NCI-H345 (cell line): ENCODE results near the gene HDAC7.

ENCODE experiments used
- DNase-seq: peaks from one replicate; lab custom pipeline; 2025; lab: John Stamatoyannopoulos, UW

Gene HDAC7

DNA sequence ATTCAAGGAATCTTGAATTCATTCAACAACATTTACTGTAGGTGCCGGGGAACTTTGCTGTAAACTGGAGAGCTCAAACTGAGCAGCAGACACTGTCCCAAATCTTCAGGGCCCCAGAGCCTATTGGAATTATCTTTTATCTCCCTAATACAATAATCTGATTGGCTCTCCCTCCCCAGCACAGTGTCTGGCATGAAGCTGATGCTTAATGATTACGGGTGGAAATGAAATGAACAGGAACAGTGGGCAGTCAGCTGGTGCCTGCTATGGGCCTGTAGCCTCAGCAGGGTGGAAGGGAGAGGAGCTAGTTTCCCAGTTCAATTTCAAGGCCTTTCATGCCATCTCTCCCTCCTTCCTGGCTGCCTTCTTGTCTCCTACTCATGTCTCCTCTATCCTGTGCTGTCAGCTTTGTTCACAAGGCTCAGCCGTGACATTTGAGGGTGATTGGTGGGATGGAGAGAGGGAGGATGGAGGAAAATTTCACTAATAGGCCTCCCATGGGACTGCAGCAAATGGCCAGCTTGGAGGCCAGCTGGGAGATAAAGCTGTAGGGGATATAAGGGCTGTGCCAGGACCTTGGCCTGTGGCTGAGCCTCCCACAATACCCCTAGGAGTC is 56.7 kb downstream of the HDAC7 start:
- no peak for DNase-seq

DNA sequence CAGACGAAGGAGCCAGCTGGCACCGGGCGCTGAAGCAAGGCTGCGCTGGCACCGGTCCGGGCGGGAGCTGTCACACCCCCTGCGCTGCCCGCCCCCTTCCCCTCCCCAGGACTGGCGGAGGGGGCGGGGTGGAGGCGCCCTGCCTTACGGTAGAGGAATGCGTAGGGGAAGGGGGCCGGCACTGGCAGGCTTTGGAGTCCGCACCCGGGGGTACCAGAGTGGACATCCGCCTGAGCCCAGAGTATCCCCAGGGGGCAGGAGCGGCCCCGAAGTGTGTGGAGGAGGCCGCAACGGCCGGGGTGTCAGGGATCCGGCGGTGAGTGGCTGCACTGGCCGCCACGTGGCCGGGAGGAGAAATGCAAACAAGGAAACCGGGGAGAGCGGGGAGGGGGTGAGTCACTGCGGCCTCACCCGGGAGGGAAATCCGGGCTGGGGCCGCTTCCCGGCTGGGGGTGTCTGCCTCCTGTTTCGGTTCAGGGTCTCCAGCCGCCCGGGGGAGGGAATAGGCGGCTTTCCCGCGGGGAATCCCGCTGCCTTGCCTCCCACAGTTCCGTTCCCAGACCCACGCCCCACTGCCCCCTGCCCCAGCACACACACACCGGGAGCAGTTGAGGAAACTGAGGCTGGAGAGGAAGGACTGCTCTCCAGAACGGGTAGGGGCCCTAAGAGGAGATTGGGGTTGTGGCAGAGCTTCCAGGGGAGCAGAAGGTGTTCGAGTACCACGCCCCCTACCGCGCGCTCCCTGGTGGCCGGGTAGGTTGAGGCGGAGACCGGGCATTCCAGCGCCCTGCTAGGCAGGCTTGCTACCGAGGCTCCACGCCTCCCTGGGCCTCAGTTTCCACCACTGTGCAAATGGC is 60.6 kb downstream of the HDAC7 start, which contains the start of gene RAPGEF3:
Gene RAPGEF3 (minus strand): TSS at position 47 of the 857 bp plus-strand sequence. CDS start 324 bp downstream, outside the sequence.
- DNase-seq = no peak

DNA sequence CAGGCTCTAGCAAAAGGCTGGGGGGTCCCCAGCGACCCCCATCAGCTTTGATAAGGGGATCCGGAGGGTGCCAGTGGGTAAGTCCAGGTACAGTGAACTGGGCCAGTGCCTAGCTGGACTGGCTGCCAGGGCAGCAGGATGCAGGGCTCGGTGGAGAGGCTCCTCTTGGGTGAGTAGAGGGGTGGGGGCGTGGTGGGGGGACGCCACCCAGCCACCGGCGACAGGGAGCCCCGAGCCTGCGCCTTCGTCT is 61.2 kb downstream of the HDAC7 start:
- DNase-seq = no peak

DNA sequence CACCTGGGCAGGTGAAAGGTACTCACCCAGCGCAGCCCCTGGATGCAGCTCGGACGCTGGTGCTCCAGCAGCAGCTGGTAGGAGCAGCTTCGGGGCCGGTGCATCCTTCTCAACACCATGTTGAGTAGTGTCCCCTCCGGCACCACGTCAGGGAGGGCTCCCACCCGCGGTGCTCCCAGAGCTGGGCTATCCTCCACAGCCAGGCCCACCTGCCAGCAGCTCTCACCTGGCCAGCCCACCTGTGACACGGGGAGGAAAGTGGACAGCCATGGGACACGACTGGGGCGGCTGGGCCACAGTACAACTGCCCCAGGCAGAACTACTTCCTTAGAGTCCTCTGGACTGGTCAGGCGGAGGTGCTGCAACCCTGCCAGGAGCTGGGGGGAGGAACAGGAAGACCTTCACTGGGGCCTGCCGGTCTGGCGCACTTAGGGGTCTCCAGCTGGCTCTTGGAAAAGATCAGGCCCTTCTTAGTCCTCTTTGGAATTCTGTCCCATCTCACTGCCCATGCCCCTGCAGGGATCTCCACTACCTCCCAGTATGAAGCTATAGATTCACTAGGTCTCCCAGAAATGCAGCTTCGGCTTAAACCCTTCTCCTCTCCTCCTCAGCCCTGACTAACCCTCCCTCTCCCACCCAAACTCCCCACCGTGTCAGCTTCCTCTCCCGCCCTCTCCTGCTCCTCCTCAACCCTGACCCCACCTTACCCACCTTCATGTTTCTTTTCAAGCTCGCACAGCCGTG is 61.7 kb downstream of the HDAC7 start:
- no peak for DNase-seq

DNA sequence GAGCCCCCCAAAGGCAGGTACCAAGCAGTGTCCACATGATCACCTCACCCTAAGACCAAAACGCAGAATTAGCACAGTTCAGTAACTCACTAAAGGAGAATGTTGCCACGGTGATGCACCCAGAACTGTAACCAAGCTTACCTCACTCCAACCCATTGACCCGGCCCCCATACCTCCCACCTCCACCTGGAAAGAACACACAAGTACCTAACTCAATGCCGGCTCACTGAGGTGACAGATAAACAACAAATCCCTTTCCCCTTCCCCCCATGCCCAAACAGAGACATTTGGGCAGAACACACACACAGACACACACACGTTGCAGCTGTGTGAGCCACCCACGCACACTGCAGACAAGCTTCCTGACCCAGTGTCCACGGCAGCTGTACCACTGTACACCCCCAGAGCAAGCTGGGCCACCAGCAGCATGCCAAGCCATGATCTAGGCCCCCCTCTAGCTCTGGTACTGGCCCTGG is 62.3 kb downstream of the HDAC7 start:
- DNase-seq = no peak

DNA sequence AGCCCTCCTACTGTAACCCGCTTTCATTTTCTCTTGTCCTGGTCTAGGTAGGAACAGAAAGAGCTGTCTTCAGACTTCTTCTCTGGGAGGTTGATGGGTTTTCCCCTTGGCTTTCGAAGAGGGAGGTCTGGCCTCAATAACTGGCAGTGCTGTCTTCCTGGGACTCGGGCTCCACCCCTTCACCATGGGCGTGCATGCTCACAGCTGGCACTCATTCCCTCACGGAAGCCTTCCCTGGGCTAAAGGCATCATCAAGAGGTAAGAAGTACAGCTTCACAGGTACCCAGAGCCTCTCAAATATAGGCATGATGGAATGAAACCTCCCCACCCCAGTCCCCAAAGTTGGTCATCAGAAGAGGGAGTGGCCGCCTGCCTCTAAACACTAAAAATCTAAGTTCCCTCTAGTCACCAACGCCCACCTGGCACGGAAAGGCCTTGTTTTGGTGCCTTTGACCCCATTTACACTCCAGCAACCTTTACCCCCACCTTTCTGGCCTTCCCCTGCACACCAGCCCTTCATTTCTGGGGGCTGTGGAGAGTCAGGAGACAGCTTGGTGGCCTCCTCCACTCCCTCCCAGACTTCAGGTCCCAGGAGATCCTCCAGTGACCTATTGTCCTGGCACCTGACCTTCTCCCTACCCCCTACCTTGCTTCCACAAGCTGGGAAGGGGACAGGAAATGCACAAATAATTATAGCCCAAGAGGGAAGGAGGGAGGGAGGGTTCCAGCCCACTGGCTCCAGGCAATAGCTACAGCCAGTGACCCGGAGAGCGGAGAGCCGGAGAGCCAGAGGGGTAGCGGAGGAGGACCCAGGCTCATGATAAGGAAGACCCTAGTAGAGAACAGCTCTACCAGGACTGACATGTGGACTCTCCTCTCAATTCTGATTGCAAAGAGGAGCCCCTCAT is 63.8 kb downstream of the HDAC7 start:
- no peak for DNase-seq

DNA sequence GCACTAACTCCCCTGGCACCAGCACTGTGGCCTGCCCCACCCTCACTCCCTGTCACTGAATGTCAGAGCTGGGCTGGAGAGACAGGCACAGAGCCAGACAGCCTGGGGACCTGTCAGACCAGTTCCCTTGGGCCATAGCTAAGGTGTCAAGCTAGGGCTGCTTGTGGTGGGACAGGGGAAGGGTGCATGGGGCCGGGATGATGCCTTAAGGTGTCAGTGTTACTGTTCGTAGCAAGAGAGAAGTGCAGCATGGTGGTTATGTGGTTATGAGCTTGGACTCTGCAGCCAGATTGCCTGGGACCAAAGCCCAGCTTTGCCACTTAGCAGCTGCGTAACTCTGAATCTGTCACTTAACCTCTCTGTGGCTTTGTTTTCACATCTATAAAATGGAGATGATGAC is 64.8 kb downstream of the HDAC7 start:
- DNase-seq = no peak

DNA sequence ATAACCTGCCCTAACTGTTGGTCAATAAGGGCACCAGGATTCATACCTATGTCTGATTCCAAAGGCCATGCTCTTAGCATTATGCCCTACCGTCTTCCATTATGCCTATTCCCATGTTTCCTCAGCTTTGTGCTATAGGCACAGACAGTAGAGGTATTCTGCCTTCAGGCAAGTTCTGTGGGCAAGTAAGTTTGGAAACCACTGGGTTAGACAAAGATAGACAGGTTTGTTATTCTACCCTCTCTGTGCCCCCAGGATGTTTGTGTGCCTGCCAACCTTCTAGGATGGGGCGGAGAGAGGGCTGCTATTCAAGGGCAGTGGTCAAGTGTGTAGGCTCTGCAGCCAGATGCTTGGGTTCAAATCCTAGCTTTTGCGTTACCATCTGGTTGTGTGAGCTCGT is 65.6 kb downstream of the HDAC7 start:
- no peak for DNase-seq

DNA sequence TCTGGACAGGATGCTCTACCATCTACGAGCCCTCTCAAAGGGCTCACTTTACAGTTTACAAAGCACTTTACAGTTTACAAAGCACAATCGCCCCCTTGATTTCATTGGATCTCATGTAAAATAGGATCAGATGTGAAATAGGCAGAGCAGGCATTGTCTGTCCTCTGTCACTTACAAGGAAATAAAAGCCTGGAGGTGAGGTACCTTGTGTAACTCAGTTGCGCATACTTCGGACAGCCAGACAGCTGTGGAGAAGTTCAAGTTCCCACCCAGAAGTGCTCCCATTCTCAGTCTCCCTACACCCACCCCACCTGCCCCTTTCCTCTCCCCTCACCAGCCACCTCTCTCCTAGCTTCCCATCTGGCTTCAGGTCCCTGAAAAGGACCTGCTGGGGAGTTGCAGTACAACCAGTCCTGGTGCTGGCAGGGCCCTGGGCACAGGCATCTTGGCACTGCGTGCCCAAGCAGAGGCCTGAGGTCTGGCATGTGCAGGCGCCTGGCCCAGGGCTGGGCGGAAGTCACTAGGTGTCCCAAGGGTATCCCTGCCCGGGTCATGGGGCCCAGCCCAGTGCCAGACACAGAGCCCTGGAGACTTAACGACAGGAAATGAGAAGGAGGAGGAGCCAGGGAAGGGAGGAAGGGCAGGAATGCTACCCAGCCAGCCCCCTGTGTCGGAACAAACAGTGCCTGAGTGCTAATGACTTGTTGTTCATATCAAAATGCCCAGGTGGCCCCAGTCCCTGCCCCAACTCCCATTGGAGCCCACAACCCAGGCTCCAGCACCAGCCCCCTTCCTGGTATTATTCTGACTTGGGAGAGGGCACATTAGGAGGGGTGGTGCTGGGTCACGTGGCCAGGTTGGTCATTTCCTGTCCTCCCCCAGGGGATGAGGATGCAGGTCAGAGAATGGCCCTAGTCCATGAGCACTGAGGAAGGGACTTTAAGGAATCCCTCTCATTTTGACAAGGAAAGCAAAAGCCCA is 66.4 kb downstream of the HDAC7 start:
- no peak for DNase-seq

DNA sequence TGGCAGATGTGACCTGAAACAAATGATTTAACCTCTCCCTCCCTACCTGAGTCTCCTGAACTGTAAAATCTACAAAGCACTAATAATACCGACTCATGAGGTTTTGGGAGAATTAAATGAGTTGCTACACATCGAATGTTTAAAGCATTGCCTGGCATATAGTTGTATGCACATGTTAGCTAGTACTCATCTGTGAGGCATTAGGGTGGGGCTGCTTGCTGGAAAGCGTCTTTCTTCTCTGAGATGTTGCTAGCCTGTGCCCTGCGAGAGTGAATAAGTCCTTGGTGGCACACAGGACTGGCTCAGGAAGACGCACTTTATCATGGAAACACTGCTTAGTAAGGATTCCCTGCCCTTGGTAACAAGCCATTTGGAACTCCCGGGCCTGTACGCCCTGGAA is 67.2 kb downstream of the HDAC7 start:
- DNase-seq = no peak

DNA sequence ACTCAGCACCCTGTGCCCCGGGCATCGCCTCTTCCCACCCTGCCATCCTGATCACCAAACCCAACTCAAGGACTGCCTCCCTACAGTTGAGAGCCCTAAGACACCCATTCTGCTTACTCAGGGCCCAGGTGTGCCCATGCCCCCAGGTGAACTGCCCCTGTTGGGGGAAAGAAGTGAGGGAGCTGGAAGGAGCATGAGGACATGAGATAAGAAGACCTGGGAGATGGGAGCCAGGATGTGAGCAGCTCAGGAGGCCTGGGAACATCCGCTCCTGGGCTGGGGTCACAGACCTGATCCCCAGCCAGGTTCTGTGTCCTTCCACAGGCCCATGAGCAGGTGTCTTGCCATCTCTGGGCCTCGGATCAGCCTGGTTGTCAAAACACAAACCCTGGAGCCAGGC is 67.6 kb downstream of the HDAC7 start:
- no peak for DNase-seq

DNA sequence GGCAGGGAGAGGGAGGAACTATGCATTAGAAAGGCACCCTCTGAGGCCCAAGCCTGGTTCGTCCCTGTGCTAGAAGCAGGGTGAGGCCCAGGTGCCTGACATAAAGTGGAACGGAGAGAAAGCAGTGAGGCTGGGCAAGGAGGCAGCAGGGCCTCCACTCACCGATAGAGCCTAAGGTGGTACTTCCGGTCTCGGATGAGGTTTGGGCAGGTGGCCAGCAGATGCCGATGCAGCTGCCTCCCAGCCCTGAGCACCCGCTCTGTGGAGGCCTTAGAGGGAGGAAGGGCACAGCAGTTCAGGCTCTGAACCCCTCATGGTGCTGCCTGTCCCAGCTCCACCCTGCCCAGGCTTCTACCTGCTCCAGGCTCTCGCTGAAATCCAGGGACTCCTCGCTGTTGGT is 68.1 kb downstream of the HDAC7 start:
- no peak for DNase-seq

DNA sequence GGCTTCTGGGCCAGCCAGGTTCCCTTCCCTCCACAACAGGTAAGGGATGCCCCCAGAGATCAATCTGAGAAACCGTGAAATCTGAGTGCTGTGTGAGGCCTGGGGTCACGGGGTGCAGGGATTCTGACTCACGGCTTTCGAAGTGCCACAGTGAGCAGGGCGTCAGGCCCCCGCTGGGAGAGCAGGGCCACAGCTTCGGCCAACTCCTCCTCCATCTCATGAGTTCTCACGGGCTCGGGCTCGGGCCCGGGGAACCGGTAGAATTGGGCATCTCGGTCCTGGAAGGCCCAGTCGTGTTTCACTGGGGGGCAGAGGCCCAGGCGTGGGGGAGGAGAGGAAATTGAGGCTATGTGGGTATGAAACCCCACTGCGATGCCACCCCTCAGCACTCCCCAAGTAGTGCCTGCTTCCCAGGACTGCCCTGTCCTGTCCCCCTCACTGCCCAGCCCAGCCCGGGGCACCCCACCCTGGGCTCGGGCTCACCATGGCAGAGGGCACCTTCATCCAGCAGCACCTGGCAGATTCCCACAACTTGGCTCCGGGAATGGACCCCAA is 68.7 kb downstream of the HDAC7 start:
- DNase-seq = no peak

DNA sequence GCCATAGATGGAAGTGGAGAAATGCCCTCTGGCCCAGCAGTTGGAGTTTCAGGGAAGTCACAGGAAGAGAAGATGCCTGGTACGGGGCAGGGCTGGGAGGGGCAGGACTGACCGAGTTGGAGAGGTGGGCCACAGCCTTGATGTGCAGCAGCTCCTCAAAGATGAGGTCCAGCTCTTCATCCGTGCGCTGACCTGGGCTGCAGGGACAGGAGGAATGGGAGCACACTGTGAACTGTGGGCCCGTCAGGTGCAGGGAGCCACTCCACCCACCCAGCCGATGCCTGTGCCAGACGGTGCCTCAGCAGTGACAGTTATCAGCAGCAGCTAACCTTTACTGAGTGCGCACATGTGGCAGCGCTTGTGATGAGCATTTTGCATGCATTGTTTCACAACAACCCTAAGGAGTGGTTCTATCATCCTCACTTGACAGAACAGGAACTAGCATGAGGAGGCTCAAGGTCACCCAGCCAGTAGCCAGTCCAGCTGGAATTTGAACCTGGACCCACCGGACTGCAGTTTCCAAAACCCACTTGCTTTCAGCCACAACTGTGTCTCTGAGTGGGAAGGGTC is 69.4 kb downstream of the HDAC7 start:
- no peak for DNase-seq

DNA sequence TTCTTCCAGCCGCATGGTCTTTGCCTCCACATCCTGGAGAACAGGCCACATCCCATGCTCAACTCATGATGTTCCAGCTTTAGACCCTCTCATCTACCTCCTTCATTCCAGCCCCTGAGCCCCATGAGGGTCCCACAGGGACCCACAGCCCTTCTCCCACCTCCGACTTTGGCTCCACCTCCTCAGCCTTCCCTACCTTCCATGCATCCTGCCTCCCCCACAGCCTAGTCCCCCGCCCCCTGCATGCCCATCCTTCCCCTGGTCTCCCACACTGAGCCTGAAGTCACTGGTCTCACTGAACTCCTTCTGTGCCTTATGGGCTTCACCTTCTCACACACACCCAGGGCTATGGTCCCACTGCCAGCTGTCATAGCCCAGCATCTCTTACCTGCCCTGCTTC is 70.8 kb downstream of the HDAC7 start:
- no peak for DNase-seq

DNA sequence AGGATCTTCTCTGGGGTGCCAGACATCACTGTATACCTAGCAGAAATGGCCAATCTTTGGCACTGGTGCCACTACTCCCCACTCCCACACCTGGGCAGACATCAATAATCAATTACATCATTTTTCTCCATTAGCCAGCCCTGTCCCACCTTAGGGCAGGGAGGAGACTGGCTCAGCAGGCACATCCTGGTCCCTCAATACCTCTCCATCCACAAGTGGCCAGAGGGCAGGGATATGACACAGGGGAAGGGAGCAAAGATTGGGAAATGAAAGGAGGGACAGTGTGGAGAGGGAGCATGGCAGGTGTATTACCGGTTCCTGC is 71.2 kb downstream of the HDAC7 start:
- DNase-seq = no peak

DNA sequence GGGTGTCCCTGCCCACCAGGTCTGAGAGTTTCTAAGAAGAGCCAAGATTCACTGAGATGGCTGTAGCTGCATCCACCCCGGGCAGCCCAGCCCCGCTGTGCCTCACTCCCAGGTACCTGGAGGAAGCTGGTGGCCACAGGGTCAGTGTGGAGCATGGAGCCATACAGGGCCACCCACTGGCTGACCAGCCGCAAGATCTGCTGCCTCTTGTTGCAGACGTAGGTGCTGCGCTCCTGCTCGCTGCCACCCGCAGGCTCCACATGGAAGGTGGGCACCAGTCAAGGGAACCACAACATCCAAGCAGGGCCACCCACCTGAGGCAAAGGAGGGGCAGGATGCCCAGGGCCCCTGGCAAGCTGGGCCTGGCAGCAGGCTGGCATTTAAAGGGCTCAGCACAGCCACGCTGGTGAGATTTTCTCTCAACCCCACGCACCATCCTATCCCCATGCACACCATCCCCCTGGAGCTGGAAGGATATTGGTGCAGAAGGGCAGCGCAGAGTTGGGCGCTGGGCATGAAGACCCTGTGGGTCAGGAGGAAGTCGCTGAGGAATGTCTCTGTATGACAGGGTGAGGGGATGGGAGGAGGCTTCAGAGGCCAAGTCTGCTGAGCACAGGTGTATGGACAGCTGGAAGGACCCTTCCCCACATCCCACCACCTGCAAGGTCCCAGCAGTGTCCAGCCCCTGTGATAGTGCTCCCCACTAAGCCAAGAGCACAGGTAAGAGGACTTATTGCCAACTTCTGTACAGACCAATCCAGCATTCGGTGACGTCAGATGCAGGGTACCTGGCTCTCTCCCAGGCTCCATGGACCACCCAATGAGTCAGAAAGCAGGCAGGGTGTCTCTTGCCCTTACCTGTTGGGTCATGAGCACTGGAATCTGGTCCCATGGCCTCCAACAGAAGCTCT is 71.9 kb downstream of the HDAC7 start:
- DNase-seq = no peak

DNA sequence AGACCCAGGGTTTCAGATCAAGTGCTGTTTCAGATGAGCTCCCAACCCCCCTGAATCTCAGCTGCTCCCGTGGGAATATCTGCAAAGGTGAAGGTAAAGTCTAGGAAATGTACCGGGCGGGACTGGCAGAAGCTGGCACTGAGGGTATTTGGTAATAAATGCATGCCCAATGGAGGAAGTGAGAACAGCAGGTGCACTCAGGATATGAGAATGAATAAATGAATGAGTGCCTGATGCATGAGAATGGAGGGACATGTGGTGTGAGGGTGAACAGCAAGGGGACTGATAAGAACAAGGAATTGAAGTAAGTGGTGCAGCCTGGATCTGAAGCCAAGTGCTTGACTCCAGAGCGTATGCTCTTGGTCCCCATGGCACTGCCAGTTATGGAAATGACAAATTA is 72.6 kb downstream of the HDAC7 start:
- DNase-seq = no peak

DNA sequence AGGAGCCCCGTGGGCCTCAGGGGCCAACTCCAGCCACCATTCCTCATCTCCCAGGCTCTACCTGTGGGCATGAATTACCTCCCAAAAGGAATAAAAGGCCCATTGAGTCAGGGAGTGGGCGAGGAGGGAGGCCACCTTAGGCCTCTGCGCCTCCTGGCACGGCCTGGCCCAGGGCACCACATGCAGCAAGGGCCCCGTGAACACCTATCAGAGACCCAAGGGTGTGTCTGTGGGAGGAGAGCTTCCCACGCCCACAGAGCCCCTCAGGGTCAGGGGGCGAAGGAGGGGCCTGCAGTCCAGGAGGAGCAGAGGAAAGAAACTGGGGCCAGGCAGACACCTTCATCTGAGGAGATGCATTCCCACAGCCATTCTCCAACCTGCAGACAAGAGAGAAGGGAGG is 73.2 kb downstream of the HDAC7 start:
- no peak for DNase-seq
